OCI-LY1 (cell line): ENCODE results near the gene RASSF10.

Experiments used
- H2AFZ ChIP-seq: fragments of 200-600 bp; sonication (generic), shearing (Covaris generic); 2 replicates; pipeline ENCODE4 v1.6.0; 2014; ENCODE audit warnings: antibody characterized with exemption, mild to moderate bottlenecking, low read length
- H3F3A ChIP-seq: fragments of 200-600 bp; sonication (generic), shearing (Covaris generic); 2 replicates; pipeline ENCODE4 v1.6.0; 2014; ENCODE audit warnings: mild to moderate bottlenecking, antibody characterized with exemption, low read length, moderate library complexity; ENCODE audit not compliant: insufficient read depth
- H3K27ac ChIP-seq: fragments of 200-600 bp; sonication (generic); 2 replicates; pipeline ENCODE4 v1.5.1; 2014; ENCODE audit warnings: low read length, mixed run types, mild to moderate bottlenecking, low read depth; ENCODE audit not compliant: poor library complexity, severe bottlenecking
- H3K27me3 ChIP-seq: fragments of 200-600 bp; sonication (generic); 2 replicates; pipeline ENCODE4 v1.6.0; 2014; ENCODE audit warnings: antibody characterized with exemption, mild to moderate bottlenecking, low read length, moderate library complexity; ENCODE audit not compliant: insufficient read depth
- H3K36me3 ChIP-seq: fragments of 200-600 bp; sonication (generic); 2 replicates; pipeline ENCODE4 v1.6.1; 2014; ENCODE audit warnings: mild to moderate bottlenecking, antibody characterized with exemption, low read length, moderate library complexity, mixed read lengths; ENCODE audit not compliant: insufficient read depth
- H3K4me1 ChIP-seq: fragments of 200-600 bp; sonication (generic); 2 replicates; pipeline ENCODE4 v1.5.1; 2014; ENCODE audit warnings: mild to moderate bottlenecking, low read length, moderate library complexity; ENCODE audit not compliant: insufficient read depth, severe bottlenecking
- H3K4me2 ChIP-seq: fragments of 200-600 bp; sonication (generic), shearing (Covaris generic); 2 replicates; pipeline ENCODE4 v1.6.1; 2014; ENCODE audit warnings: low read length
- H3K4me3 ChIP-seq: fragments of 200-600 bp; sonication (generic); 2 replicates; pipeline ENCODE4 v1.5.1; 2014; ENCODE audit warnings: low read length, low read depth, mild to moderate bottlenecking, mixed read lengths; ENCODE audit not compliant: poor library complexity, severe bottlenecking
- H3K79me2 ChIP-seq: fragments of 200-600 bp; shearing (Covaris generic); 2 replicates; pipeline ENCODE4 v1.6.1; 2016; ENCODE audit warnings: mixed run types, low read length, mixed read lengths; ENCODE audit not compliant: insufficient read depth
- H3K9ac ChIP-seq: fragments of 200-600 bp; sonication (generic), shearing (Covaris generic); 2 replicates; pipeline ENCODE4 v1.6.1; 2014; ENCODE audit warnings: mild to moderate bottlenecking, low read length, mixed read lengths
- H3K9me2 ChIP-seq: fragments of 200-600 bp; sonication (generic), shearing (Covaris generic); 2 replicates; pipeline ENCODE4 v1.6.1; 2014; ENCODE audit warnings: low read depth, mild to moderate bottlenecking, low read length, mixed read lengths
- H3K9me3 ChIP-seq: fragments of 200-600 bp; shearing (Covaris generic); 2 replicates; pipeline ENCODE4 v1.6.1; 2014; ENCODE audit warnings: low read length, mixed read lengths
- H4K20me1 ChIP-seq: fragments of 200-600 bp; sonication (generic), shearing (Covaris generic); 2 replicates; pipeline ENCODE4 v1.6.0; 2016; ENCODE audit warnings: mild to moderate bottlenecking, low read length; ENCODE audit not compliant: insufficient read depth
- EZH2 ChIP-seq: fragments of 200-600 bp; sonication (generic), shearing (Covaris generic); IDR thresholded peaks from 2 replicates; pipeline ENCODE4 v1.8.0; 2017; ENCODE audit warnings: borderline replicate concordance, mixed run types, mild to moderate bottlenecking, antibody characterized with exemption, low read length, moderate library complexity, mixed read lengths
- TF ChIP-seq, protein P1 (sequence below): fragments of 200-600 bp; sonication (generic), shearing (Covaris generic); IDR thresholded peaks from 2 replicates; pipeline ENCODE4 v1.5.1; 2017; ENCODE audit warnings: mild to moderate bottlenecking, antibody characterized with exemption, low read length, moderate library complexity, mixed read lengths

RASSF10 gene

DNA sequence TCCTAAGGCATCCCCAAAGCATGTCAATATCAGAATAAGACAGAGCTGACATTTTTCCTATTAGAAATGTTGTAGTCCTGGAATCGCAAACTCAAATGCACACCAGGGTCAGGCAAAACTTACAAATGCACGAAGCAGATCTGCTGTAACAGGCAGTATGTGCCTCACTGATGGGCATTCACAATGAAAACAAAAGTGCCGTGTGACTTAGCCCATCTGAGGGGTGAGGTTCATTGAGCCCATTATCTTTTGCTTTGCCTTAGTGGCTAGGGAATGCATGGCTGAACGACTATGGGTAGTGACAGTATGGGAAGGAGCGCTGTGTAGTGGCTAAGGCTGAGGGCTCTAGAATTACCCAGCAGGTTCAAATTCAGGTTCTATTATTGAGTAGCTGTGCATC lies 43.1 kb upstream of the RASSF10 start:
- H3K36me3 ChIP-seq = no peaks in the 10 kb centered on the region
- H3K9me3 ChIP-seq = no peaks in the 10 kb centered on the region
- H2AFZ ChIP-seq = no peak overlapping the region
- no peaks in the 10 kb centered on the region for H3K4me1 ChIP-seq
- TF ChIP-seq, protein P1, sequence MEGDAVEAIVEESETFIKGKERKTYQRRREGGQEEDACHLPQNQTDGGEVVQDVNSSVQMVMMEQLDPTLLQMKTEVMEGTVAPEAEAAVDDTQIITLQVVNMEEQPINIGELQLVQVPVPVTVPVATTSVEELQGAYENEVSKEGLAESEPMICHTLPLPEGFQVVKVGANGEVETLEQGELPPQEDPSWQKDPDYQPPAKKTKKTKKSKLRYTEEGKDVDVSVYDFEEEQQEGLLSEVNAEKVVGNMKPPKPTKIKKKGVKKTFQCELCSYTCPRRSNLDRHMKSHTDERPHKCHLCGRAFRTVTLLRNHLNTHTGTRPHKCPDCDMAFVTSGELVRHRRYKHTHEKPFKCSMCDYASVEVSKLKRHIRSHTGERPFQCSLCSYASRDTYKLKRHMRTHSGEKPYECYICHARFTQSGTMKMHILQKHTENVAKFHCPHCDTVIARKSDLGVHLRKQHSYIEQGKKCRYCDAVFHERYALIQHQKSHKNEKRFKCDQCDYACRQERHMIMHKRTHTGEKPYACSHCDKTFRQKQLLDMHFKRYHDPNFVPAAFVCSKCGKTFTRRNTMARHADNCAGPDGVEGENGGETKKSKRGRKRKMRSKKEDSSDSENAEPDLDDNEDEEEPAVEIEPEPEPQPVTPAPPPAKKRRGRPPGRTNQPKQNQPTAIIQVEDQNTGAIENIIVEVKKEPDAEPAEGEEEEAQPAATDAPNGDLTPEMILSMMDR = no peak
- no peak for TF ChIP-seq EZH2
- H3K27me3 ChIP-seq = no peaks in the 10 kb centered on the region
- H4K20me1 ChIP-seq = no peaks in the 10 kb centered on the region
- H3K4me3 ChIP-seq = no peak overlapping the region
- no peak overlapping the region for H3K27ac ChIP-seq
- no peaks in the 10 kb centered on the region for H3K79me2 ChIP-seq
- H3K9ac ChIP-seq = no peak overlapping the region
- no peak overlapping the region for H3K4me2 ChIP-seq
- no peaks in the 10 kb centered on the region for H3F3A ChIP-seq
- no peaks in the 10 kb centered on the region for H3K9me2 ChIP-seq

DNA sequence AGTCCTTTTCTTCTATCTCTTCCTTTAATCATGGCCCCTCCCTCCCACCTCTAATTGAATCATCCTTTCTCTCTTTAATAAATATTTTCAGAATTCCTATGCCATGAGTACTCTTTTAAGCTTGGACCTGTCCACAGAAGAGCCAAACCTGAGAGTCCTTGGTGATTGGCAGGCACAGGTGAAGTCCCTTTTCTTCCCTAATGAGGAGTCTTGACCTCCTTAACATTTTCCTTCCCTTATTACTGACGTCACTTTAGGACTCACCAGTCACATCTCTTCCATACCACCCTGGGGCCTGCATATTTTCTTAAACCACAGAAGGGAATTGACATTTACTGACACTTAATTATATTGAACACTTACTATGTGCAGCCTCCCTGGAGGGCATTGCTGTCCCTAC lies 41.0 kb upstream of the RASSF10 start:
- no peaks in the 10 kb centered on the region for H3K36me3 ChIP-seq
- no peaks in the 10 kb centered on the region for H4K20me1 ChIP-seq
- no peak overlapping the region for H3K4me2 ChIP-seq
- no peak overlapping the region for H3K27ac ChIP-seq
- no peaks in the 10 kb centered on the region for H3K9me3 ChIP-seq
- no peak overlapping the region for H3K9ac ChIP-seq
- no peak overlapping the region for H3K4me3 ChIP-seq
- TF ChIP-seq, protein P1 = no peak
- TF ChIP-seq EZH2 = no peak
- H2AFZ ChIP-seq = no peak overlapping the region
- H3K9me2 ChIP-seq = no peaks in the 10 kb centered on the region
- no peaks in the 10 kb centered on the region for H3K4me1 ChIP-seq
- no peaks in the 10 kb centered on the region for H3K79me2 ChIP-seq
- H3K27me3 ChIP-seq = no peaks in the 10 kb centered on the region
- H3F3A ChIP-seq = no peaks in the 10 kb centered on the region

DNA sequence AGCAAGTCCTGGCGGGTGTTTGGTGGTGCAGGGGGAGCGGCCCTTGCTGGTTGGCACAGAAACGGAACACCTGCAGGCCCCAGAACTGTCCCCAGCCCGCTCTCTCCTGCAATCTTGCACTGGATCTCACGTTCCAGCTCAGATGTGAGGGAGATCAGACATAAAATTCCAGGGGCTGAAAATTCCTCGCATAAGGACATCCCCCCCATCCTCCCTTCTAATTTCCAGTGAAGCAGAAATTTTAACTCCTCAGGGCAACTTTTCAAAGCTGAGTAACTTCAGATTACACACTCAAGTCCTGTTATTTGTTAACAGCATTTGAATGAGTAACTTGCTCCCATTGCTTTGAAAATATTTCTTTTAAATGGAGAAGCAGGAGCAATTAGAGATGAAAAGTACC lies 40.3 kb upstream of the RASSF10 start:
- no peak overlapping the region for H3K4me2 ChIP-seq
- no peaks in the 10 kb centered on the region for H3F3A ChIP-seq
- H3K27ac ChIP-seq = no peak overlapping the region
- H3K4me3 ChIP-seq = no peak overlapping the region
- H3K9me2 ChIP-seq = no peaks in the 10 kb centered on the region
- no peak overlapping the region for H2AFZ ChIP-seq
- TF ChIP-seq, protein P1 = no peak
- no peak for TF ChIP-seq EZH2
- H3K36me3 ChIP-seq = no peaks in the 10 kb centered on the region
- no peaks in the 10 kb centered on the region for H3K9me3 ChIP-seq
- no peaks in the 10 kb centered on the region for H4K20me1 ChIP-seq
- no peaks in the 10 kb centered on the region for H3K27me3 ChIP-seq
- no peak overlapping the region for H3K9ac ChIP-seq
- H3K4me1 ChIP-seq = no peaks in the 10 kb centered on the region
- no peaks in the 10 kb centered on the region for H3K79me2 ChIP-seq
